ENCODE data around the gene PRKCE. TPM values are rescaled to one million over a fixed set of nuclear protein-coding genes. Genes with fewer than 3 reads are reported as not detected.

PRKCE gene
- total RNA-seq, 1 experiment from 2014 or later: 1.3 TPM

DNA sequence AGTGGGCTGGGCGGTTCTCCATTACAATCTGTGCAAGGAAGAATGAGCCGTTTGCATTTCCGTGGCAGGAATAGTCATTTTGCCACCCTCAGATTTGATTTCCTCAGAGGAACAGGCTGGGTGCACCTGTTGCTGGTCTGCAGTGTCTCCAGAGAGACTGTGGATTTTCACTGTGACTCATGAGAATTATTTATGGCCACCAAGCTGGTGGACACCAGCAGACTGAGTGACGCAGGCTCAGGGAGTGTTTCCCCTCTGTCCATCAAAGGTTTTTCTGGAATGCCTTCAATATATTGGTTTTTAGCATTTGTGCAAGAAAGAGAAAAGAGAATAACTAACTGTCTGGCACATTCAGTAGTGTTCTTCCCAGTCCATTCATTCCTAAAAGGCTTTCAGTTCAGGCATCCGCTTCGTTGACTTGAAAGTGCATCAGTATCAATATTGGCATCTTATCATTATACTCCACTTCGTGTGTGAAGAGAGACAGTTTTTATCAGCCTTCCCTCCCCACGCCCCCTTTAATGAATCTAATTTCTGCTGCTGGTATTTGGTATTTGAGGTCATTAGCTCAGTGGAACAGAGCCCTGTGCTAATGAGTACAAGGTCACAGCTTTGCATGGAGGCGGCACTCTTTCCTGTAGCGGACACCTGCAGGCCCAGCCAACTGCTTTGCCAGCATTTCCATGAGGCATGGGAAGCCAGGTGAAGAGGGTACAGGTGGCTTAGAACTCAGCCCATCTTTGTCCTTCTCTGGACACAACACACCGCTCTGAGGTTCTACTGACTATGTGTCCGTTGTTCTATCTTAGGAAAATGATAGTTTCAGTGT is 39.9 kb downstream of the PRKCE start:
- Mint-ChIP-seq H3K27me3 (ENCODE audit: low read depth) (no peaks in the 10 kb centered on the region; the same call in 1 of the 2 replicates), H3K9me3 (no peaks in the 10 kb centered on the region), H3K36me3 (ENCODE audit: insufficient read depth in 1 of 3, low read depth in 3 of 3) (no peaks in the 10 kb centered on the region), H3K27ac (no peak overlapping the region), H3K4me3 (no peak overlapping the region), H3K4me1 (no peaks in the 10 kb centered on the region)
- H3K9me3 ChIP-seq (ENCODE audit: control insufficient read depth, low read depth, low read length): no peaks in the 10 kb centered on the region
- H3K23ac ChIP-seq (ENCODE audit: insufficient read length, low read depth, low read length): no peak overlapping the region
- H2BK20ac ChIP-seq (ENCODE audit: low read depth, low read length, poor library complexity, severe bottlenecking): no peak overlapping the region
- H3K4ac ChIP-seq (ENCODE audit: low read depth, low read length): no peak overlapping the region
- H3K56ac ChIP-seq (ENCODE audit: insufficient read length, low read depth, low read length): no peak overlapping the region
- no peak overlapping the region for H3K27ac ChIP-seq (ENCODE audit: insufficient read length, low read depth, low read length)
- H3K9ac ChIP-seq (ENCODE audit: extremely low read depth, insufficient read length, low read length): no peak overlapping the region
- no peak overlapping the region for H2AK5ac ChIP-seq (ENCODE audit: insufficient read length, low read length)
- H3K4me1 ChIP-seq (ENCODE audit: insufficient read depth, low read length): no peaks in the 10 kb centered on the region
- no peak overlapping the region for H3K4me2 ChIP-seq (ENCODE audit: insufficient read depth, insufficient read length, low read length)
- no peak for DNase-seq
- H3K79me1 ChIP-seq (ENCODE audit: insufficient read depth, low read depth, low read length, poor library complexity, severe bottlenecking): no peaks in the 10 kb centered on the region
- no peak overlapping the region for H3K18ac ChIP-seq (ENCODE audit: insufficient read length, low read depth, low read length)
- H2BK120ac ChIP-seq (ENCODE audit: low read depth, low read length, poor library complexity, severe bottlenecking): no peak overlapping the region
- H3T11ph ChIP-seq (ENCODE audit: low read length): no peak overlapping the region
- no peak overlapping the region for H2AFZ ChIP-seq (ENCODE audit: low read length)
- H2BK15ac ChIP-seq (ENCODE audit: low read depth, low read length): no peak overlapping the region
- no peak overlapping the region for H4K8ac ChIP-seq (replicated peaks; ENCODE audit: insufficient read length, low read depth, low read length)
- TF ChIP-seq, protein P1, sequence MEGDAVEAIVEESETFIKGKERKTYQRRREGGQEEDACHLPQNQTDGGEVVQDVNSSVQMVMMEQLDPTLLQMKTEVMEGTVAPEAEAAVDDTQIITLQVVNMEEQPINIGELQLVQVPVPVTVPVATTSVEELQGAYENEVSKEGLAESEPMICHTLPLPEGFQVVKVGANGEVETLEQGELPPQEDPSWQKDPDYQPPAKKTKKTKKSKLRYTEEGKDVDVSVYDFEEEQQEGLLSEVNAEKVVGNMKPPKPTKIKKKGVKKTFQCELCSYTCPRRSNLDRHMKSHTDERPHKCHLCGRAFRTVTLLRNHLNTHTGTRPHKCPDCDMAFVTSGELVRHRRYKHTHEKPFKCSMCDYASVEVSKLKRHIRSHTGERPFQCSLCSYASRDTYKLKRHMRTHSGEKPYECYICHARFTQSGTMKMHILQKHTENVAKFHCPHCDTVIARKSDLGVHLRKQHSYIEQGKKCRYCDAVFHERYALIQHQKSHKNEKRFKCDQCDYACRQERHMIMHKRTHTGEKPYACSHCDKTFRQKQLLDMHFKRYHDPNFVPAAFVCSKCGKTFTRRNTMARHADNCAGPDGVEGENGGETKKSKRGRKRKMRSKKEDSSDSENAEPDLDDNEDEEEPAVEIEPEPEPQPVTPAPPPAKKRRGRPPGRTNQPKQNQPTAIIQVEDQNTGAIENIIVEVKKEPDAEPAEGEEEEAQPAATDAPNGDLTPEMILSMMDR (conservative IDR thresholded peaks at IDR 0.05): no peak
- no peak overlapping the region; the same call in 1 of the 2 replicates for H3K14ac ChIP-seq (ENCODE audit: insufficient read depth, low read length)
- no peak overlapping the region for H2BK12ac ChIP-seq (ENCODE audit: insufficient read length, low read depth, low read length)
- H3K79me2 ChIP-seq (ENCODE audit: insufficient read depth, low read length): no peaks in the 10 kb centered on the region
- H3K23me2 ChIP-seq (ENCODE audit: insufficient read length, low read depth, low read length, poor library complexity, severe bottlenecking): no peaks in the 10 kb centered on the region
- no peaks in the 10 kb centered on the region for H3K27me3 ChIP-seq (ENCODE audit: insufficient read depth, low read length)
- no CpG with 5 or more reads among the region's 12 CpGs for WGBS (ENCODE audit: extremely low coverage, insufficient read length, low lambda C conversion rate)
- H4K20me1 ChIP-seq (ENCODE audit: control insufficient read depth, insufficient read depth, insufficient read length): no peaks in the 10 kb centered on the region
- H4K91ac ChIP-seq (ENCODE audit: insufficient read length, low read depth, low read length): no peak overlapping the region
- H2BK5ac ChIP-seq (ENCODE audit: insufficient read length, low read length): no peak overlapping the region
- H4K5ac ChIP-seq (ENCODE audit: insufficient read length, low read depth, low read length): no peak overlapping the region
